ENCODE results near the gene ZNF280C.

GRCh38 chrX:130176354-130176776, 92.3 kb downstream of the ZNF280C start:
- no peak for TF ChIP-seq CTCF (conservative IDR thresholded peaks at IDR 0.05)
- TF ChIP-seq EZH2 (IDR thresholded peaks at IDR 0.05; ENCODE audit: low read depth) = no peak

Data from PC-9 (cell line).